ENCODE data around the gene CARD11.

Gene CARD11

GRCh38 chr7:2866601-2867000 lies 177.1 kb downstream of the CARD11 start:
- TF ChIP-seq, protein P1, sequence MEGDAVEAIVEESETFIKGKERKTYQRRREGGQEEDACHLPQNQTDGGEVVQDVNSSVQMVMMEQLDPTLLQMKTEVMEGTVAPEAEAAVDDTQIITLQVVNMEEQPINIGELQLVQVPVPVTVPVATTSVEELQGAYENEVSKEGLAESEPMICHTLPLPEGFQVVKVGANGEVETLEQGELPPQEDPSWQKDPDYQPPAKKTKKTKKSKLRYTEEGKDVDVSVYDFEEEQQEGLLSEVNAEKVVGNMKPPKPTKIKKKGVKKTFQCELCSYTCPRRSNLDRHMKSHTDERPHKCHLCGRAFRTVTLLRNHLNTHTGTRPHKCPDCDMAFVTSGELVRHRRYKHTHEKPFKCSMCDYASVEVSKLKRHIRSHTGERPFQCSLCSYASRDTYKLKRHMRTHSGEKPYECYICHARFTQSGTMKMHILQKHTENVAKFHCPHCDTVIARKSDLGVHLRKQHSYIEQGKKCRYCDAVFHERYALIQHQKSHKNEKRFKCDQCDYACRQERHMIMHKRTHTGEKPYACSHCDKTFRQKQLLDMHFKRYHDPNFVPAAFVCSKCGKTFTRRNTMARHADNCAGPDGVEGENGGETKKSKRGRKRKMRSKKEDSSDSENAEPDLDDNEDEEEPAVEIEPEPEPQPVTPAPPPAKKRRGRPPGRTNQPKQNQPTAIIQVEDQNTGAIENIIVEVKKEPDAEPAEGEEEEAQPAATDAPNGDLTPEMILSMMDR (IDR thresholded peaks at IDR 0.05; ENCODE audit: control insufficient read depth, extremely low read depth, insufficient read depth), result no peak
- no peak for DNase-seq (ENCODE audit: low read depth)
- H3K4me3 ChIP-seq (ENCODE audit: low read depth, low read length), result no peak overlapping the region

DNA sequence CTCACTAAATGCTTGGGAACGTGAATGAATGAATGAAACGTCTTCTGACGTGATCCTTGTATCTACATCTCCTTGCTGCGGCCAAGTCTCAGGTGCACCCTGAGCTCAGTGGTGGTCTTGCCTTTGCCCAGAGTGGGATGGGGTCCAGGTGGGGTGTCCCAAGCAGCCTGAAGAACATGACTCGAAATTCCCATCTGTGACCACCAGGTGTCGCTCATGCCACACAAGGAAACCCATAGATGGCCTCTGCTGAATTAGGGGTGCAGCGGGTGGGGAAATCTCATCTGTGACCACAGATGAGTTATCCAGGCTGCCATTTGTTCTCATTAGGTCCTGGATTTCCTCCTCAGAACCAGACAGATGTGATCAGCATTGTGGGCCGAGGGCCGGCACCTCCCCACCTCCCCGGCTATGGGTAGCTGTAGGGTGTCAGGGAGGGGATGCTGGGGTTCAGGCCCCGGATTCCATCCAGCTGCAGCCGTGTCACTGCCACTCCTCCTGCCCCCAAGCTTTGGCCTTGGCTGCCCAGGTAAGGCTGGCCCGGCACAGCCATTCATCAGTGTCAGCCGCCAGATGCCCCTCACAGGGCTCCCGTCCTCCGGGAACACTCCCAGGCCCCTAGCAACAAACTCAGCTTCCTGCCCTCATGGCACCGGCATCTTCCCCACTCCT lies 178.5 kb downstream of the CARD11 start:
- TF ChIP-seq, protein P1 (IDR thresholded peaks at IDR 0.05; ENCODE audit: control insufficient read depth, extremely low read depth, insufficient read depth), result peak; percentile 76
- DNase-seq (ENCODE audit: low read depth), result no peak
- H3K4me3 ChIP-seq (ENCODE audit: low read depth, low read length), result no peak overlapping the region

GRCh38 chr7:2864204-2864985 lies 179.3 kb downstream of the CARD11 start:
- DNase-seq (ENCODE audit: low read depth), result no peak
- no peak overlapping the region for H3K4me3 ChIP-seq (ENCODE audit: low read depth, low read length)

GRCh38 chr7:2863461-2864066 lies 180.1 kb downstream of the CARD11 start:
- H3K4me3 ChIP-seq (ENCODE audit: low read depth, low read length), result no peak overlapping the region
- DNase-seq (ENCODE audit: low read depth), result no peak
- TF ChIP-seq, protein P1 (IDR thresholded peaks at IDR 0.05; ENCODE audit: control insufficient read depth, extremely low read depth, insufficient read depth), result no peak

More at GRCh38 chr7:2864204-2864985, 179.3 kb downstream of the CARD11 start:
- TF ChIP-seq, protein P1 (IDR thresholded peaks at IDR 0.05; ENCODE audit: control insufficient read depth, extremely low read depth, insufficient read depth), result no peak

GRCh38 chr7:2862831-2863361 lies 180.8 kb downstream of the CARD11 start:
- DNase-seq (ENCODE audit: low read depth), result no peak
- TF ChIP-seq, protein P1 (IDR thresholded peaks at IDR 0.05; ENCODE audit: control insufficient read depth, extremely low read depth, insufficient read depth), result no peak
- H3K4me3 ChIP-seq (ENCODE audit: low read depth, low read length), result no peak overlapping the region

- TF ChIP-seq, protein P1 (IDR thresholded peaks at IDR 0.05; ENCODE audit: control insufficient read depth, extremely low read depth, insufficient read depth), result no peak
- H3K4me3 ChIP-seq (ENCODE audit: low read depth, low read length), result no peak overlapping the region
- DNase-seq (ENCODE audit: low read depth), result no peak
These were observed 182.2 kb downstream of the CARD11 start for GRCh38 chr7:2861509-2861908.

All from LNCaP clone FGC (cell line).